Activated naive CD8-positive, alpha-beta T cell treated with anti-CD3 and anti-CD28 coated beads, Interleukin-2, amount 50 U/mL, for 24 hours (primary cell): Measurements from ENCODE around the gene SKOR1.

Experiments
- ATAC-seq: fragments of 150-1000 bp; cut with Tn5 transposase; one replicate; pipeline ENCODE4 v1.10.0; 2021
- DNase-seq: peaks from one replicate; pipeline ENCODE4 v3.0.0; 2021
- H3K27ac Mint-ChIP-seq: one replicate; pipeline ENCODE4 v1.8.0; 2021; ENCODE audit warnings: mild to moderate bottlenecking, mixed read lengths
- H3K27me3 Mint-ChIP-seq: one replicate; pipeline ENCODE4 v1.8.0; 2021; ENCODE audit warnings: mixed read lengths
- H3K36me3 Mint-ChIP-seq: one replicate; pipeline ENCODE4 v1.8.0; 2021; ENCODE audit warnings: low read depth, mixed read lengths
- H3K4me1 Mint-ChIP-seq: one replicate; pipeline ENCODE4 v1.8.0; 2021; ENCODE audit warnings: mixed read lengths
- H3K4me3 Mint-ChIP-seq: one replicate; pipeline ENCODE4 v1.8.0; 2021; ENCODE audit warnings: mild to moderate bottlenecking, moderate library complexity, mixed read lengths
- H3K9me3 Mint-ChIP-seq: one replicate; pipeline ENCODE4 v1.8.0; 2021; ENCODE audit warnings: mixed read lengths

SKOR1 gene

DNA sequence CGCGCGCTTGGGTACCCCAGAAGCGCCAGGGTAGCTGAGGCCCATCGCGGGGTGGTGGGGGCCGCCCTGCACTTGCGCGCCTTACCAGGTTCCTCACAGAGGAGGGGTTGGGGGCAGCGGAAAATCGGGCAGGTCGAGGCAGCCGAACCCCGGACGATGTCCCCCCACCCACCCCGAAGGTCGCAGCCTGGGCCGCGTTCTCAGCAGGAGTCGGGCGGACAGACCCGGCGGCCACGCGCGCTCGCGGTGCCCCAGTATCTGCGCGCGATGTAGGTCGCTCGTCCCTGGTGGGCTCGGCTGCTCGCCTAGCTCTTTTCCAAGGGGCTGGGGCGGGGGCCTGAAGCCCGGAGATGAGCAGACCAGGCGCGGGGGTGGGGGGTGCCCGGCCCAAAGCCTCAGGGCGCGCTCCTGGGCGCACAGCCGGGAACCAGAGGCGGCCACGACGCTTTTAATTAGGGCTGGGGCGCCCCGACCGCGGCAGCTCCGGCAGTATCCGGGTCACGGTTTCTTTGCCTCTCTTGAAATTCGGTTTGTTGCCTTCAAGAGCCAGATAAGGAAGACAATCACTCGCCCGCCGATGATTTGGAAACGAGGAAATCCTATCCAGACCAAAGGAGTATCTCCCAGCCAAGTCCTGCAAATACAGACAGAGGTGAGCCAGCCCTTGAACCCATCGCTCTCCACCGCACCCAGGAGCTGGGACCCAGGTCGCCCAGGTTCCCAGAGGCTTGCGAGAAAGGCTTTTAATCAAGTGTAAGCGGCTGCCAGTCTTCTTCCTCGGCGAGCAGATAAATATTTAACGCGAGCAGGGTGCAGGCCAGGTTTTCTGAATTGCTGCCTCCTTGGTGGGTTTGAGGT is 4.6 kb downstream of the SKOR1 start:
- no peak for DNase-seq
- H3K4me1 Mint-ChIP-seq, result peaks cover 42% of the 10 kb centered on the region

DNA sequence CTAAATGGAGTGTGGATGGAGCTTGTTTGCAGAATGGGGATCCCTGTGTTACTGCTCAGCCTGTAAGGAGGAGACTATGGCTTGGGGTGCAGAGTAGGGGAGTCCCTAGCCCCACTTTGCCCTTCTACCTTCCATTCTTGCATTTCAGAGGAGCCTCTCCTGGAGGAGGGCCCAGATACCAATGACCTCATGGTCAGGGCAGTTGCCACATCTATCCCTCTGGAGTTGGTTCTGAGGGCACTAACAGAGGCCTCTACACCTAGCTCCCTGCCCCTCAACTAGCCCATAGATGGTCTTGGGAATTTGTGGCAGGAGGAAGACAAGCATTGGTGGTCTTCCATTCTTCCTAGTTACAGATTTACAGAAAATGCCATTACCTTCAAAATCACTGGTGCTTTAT is 6.1 kb downstream of the SKOR1 start:
- ATAC-seq (no peak), DNase-seq (no peak)
- Mint-ChIP-seq H3K4me3 (no peak overlapping the region), H3K9me3 (no peaks in the 10 kb centered on the region), H3K4me1 (peaks cover 40% of the 10 kb centered on the region), H3K36me3 (no peaks in the 10 kb centered on the region), H3K27me3 (peaks cover 70% of the 10 kb centered on the region), H3K27ac (no peak overlapping the region)

More for the DNA sequence above, 4.6 kb downstream of the SKOR1 start:
- no peaks in the 10 kb centered on the region for H3K36me3 Mint-ChIP-seq
- ATAC-seq, result no peak
- H3K27me3 Mint-ChIP-seq, result peaks cover 69% of the 10 kb centered on the region
- no peak overlapping the region for H3K4me3 Mint-ChIP-seq
- H3K9me3 Mint-ChIP-seq, result no peaks in the 10 kb centered on the region
- H3K27ac Mint-ChIP-seq, result no peak overlapping the region

DNA sequence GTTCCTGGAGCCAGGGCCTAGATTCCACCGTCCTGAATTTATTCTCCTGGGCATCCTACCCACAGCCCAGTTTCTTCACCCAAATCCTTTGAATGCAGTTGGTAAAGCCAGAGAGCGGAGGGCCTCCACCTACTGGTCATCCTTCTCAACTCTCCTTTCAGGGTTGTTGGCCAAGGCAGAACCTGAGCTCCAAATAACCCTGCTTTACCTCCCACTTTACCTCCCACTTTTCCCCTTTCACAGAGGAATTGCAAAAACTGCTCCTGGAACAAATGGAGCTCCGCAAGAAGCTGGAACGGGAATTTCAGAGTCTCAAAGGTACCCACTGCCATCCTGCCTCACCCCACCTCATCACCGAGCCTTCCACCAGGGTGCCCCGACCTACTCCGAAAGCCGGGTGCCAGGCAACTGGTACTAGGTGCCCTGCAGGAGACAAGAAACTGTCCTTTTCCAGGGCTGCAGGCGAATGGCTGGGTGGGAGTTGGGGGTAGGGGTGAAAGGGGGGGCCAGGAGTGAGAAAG is 6.8 kb downstream of the SKOR1 start:
- H3K9me3 Mint-ChIP-seq, result no peaks in the 10 kb centered on the region
- H3K36me3 Mint-ChIP-seq, result no peaks in the 10 kb centered on the region
- ATAC-seq, result no peak
- H3K27ac Mint-ChIP-seq, result no peak overlapping the region
- no peak overlapping the region for H3K4me3 Mint-ChIP-seq
- H3K27me3 Mint-ChIP-seq, result peaks cover 70% of the 10 kb centered on the region
- H3K4me1 Mint-ChIP-seq, result peaks cover 41% of the 10 kb centered on the region
- no peak for DNase-seq

DNA sequence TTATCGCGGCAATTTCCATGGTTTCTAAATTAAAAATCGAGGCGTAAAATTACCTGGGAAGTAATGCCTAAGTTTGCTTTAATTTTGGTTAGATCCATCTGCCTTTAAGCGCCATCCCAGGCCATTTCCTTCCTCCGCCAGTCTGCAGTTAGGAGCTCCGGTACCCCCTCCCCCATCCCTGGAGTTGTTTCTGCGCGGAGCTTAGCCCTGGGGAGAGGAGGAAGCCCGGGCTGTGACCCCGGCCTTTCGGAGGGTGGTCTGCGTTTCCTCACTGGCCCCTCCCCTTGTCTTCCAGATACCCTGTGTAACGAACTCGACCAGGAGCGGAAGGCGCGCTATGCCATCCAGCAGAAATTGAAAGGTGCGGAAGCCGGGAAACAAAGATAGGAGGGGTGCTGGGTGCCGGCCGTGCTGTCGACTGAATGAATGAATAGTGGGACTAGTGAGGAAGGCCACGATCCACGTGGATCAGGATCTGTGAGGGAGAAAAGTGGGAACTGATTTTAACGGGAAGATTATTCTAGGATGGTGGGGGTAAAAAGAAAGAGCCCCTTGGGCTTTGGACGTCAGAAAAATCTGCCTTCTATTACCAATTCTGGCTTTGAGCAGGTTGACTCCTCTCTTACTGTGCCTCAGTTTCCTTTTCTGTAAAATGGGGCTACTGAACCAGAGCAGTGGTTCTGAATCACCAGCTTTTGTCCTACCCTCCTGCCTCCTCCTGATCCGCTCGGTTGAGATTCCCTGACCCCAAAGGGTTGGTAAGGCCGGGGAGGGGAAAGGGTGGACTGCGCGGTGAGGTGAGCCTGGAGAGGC is 7.8 kb downstream of the SKOR1 start:
- no peaks in the 10 kb centered on the region for H3K36me3 Mint-ChIP-seq
- H3K4me3 Mint-ChIP-seq, result peak overlapping the region; percentile 3
- H3K27me3 Mint-ChIP-seq, result peaks cover 72% of the 10 kb centered on the region
- peaks cover 41% of the 10 kb centered on the region for H3K4me1 Mint-ChIP-seq
- H3K27ac Mint-ChIP-seq, result no peak overlapping the region
- no peaks in the 10 kb centered on the region for H3K9me3 Mint-ChIP-seq
- ATAC-seq (no peak), DNase-seq (no peak)

DNA sequence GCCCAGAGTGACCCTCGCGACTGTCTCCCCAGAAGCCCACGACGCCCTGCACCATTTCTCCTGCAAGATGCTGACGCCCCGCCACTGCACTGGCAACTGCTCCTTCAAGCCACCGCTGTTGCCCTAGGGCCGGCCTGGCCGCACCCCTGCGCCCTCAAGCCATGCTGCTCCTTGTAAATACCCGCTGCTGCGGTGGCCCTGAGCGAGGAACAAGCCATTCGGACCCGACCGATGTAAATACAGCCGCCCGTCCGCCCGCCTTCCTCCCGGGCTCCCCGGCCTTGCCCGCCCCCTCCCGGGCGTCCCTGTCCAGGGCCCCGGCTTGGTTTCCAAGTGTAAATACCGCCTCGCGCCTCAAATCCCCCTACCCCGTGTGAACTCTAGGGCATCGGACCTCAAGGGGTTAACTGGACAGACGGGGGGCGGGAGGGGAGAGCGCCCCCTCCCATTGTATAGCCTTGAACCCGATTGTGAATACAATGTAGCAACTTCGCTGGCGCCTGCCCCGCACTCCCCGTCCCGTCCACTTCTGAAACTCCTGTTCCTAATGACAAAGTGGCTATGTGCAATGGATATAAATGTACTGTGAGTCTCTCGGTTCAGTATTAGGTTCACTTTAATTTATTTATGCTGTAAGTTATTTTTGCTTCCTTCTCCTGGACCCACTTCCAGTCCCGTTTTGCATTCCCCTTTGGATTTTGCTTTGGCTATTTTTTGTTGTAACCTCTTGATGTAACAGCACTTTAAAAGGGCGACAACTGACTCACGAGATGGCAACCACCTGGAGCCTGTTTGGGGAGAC is 8.6 kb downstream of the SKOR1 start:
- H3K27ac Mint-ChIP-seq, result no peak overlapping the region
- H3K9me3 Mint-ChIP-seq, result no peaks in the 10 kb centered on the region
- ATAC-seq (peak; percentile 29), DNase-seq (no peak)
- H3K4me3 Mint-ChIP-seq, result peak overlapping the region; percentile 43
- H3K27me3 Mint-ChIP-seq, result peaks cover 65% of the 10 kb centered on the region
- H3K4me1 Mint-ChIP-seq, result peaks cover 39% of the 10 kb centered on the region
- H3K36me3 Mint-ChIP-seq, result no peaks in the 10 kb centered on the region

DNA sequence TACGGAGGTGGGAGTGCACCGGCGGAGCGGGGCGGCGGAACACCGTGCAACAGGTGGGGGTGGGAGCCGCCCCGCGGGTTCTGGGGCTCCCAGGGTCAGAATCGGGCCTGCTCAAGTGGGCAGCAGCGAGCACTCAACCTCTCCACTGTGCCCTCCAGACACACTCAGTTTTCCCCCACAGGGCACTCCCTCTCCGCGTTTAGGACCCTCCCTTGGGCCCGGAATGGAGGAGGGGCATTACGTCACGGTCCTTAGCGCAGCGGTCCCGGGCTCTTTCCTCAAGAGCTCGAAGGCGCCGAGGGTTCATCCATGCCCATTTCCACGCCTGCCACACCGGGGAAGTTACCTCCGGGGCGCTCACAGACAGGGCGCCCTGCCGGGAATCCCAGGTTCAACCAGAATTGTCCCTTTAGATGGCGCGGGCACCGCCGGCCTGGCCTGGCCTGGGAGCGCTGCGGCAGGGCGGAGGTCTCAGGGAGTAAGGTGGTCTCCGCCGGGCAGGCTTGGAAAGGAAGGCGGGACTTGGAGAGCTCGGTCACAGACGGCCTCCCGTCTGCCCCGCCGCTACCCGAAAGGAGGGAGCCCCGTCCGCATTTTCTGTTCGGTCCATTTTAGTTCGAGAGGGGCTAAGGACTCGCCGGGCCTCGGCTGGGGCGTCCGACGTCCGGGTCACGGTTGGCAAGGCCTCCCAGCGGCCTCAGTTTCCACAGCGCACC is 9.4 kb downstream of the SKOR1 start:
- Mint-ChIP-seq H3K4me3 (peak overlapping the region; percentile 68), H3K9me3 (no peaks in the 10 kb centered on the region), H3K27me3 (peaks cover 60% of the 10 kb centered on the region), H3K4me1 (peaks cover 40% of the 10 kb centered on the region), H3K36me3 (no peaks in the 10 kb centered on the region), H3K27ac (no peak overlapping the region)
- no peak for DNase-seq
- no peak for ATAC-seq

DNA sequence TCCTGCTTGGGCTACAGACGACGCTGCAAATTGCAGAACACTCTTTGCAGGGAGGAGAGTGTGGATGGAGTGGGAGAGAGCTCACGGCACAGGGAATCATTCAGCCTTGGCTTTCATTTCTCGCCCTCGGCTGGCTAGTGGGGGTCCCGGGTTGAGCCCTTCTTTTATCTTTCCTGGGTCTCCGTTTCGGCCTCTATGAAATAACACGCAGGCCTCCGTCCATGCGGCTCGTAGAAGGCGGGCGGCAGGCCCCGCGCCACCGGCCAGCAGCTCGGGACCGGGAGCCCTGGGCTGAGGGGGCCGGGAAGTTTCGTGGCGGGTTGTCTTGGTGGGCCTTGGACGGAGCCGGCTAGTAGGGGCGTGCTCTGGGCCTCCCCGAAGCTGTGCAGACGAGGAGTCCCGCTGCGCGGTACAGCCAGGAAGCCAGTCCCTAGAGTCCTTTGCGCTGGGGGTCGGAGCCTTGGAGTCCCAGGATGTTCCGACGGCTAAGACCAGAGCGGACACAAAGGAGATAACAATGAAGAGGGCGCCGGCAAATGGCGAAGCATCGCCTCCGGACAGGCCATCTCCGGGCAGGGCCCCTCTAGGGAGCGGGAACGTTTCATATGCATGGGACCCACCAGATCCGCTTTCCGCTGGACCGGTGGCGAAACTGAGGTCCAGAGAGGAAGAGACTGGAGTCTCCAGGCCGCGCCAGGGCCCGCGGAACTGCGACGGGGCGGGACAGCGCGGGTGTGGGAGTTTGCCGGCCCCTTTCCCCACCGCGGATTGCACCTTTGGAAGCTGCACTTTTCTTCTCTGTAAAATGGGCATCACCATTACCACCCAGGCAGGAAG is 10.2 kb downstream of the SKOR1 start:
- Mint-ChIP-seq H3K4me1 (peaks cover 41% of the 10 kb centered on the region), H3K9me3 (no peaks in the 10 kb centered on the region), H3K4me3 (peak overlapping the region; percentile 68), H3K27me3 (peaks cover 58% of the 10 kb centered on the region), H3K36me3 (peaks cover 4% of the 10 kb centered on the region), H3K27ac (no peak overlapping the region)
- ATAC-seq, result no peak
- DNase-seq, result no peak

DNA sequence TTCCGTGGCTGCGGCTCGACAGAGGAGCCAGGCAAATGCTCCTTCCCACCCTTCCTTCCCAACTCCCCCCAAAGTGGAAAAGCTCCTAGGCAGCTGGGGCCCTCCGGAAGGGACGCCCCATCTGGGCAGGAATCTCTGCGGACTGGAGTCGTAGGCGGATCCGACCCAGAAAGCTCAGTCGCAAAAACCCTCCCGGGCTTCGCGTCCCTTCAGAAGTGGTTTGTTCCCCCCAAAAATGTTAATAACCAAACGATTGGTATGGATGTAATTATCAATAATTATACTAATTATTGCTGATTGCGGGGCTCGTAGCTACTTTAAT is 10.8 kb downstream of the SKOR1 start:
- Mint-ChIP-seq H3K27me3 (peaks cover 52% of the 10 kb centered on the region), H3K36me3 (peaks cover 4% of the 10 kb centered on the region)

DNA sequence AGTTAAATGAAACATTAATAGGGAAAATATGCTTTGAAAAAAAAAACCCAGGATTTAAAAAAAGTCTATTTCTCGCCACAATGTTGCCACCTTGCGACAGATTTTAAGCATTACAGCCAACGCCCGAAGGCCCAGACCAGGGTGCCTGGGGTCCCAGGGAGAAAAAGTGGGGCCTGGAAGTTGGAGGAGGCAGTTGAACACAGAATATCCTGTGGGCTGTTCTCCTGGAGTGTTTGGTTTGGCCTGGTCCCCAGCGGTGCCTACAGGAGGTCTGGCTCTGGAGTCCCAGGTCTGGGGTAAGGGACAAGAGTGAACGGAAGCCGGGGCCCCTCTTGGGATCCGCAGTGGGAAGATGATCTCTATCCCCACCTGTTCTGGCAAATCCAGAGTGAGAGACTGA is 11.2 kb downstream of the SKOR1 start:
- Mint-ChIP-seq H3K36me3 (peaks cover 4% of the 10 kb centered on the region), H3K4me1 (peaks cover 47% of the 10 kb centered on the region), H3K4me3 (peak overlapping the region; percentile 68), H3K27me3 (peaks cover 48% of the 10 kb centered on the region), H3K27ac (no peak overlapping the region), H3K9me3 (no peaks in the 10 kb centered on the region)
- DNase-seq (peak; percentile 57), ATAC-seq (no peak)

More for the DNA sequence above, 10.8 kb downstream of the SKOR1 start:
- Mint-ChIP-seq H3K27ac (no peak overlapping the region), H3K4me3 (peak overlapping the region; percentile 68), H3K4me1 (peaks cover 43% of the 10 kb centered on the region), H3K9me3 (no peaks in the 10 kb centered on the region)
- ATAC-seq (no peak), DNase-seq (no peak)

DNA sequence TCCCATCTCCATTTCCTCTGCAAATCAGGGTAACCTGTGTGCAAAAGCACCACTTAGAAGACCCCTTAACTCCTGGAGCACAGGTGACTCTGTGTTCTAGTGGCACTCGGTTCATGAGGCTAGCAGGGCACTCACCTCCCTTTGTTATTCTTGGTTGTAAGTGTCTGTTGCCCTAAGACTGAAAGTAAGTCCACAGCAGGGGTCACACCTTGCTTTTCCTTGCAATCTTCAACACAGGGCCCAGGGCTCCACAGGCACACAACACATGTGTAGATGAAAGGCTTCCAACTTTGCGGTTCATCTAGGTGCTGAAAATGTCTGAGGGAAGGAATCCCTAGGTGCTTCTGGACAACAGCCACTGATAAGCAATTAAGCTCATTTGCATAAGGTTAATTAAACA is 11.6 kb downstream of the SKOR1 start:
- Mint-ChIP-seq H3K4me3 (no peak overlapping the region), H3K4me1 (peaks cover 48% of the 10 kb centered on the region), H3K36me3 (peaks cover 4% of the 10 kb centered on the region), H3K27ac (no peak overlapping the region), H3K27me3 (peaks cover 45% of the 10 kb centered on the region), H3K9me3 (no peaks in the 10 kb centered on the region)
- DNase-seq, result no peak
- no peak for ATAC-seq

DNA sequence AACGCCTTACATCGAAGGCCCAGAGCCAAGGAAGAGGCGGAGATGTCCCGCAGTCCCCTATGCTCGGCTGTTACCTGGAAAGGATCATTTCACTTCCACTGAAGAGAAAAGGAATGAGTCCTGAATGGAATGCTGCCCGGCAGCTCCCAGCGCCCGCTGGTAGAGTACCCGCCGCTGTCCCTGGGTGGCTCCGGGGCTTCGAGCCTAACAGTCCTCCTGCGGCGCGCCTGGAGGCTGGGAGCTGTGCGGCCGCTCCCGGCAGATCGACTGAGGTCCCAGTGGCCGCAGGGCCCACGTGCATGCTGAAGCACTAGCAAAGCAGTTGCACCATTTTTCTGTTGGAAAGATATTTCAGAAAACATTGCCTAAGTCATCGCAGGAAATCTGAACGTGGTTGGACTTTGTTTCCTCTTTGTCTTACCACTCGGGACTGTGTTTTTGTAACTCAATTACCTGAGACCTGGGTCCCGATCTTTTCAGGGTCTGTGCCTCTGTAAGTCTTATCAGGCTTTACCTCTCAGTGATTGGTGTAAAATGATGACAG is 13.6 kb downstream of the SKOR1 start:
- H3K36me3 Mint-ChIP-seq, result peaks cover 4% of the 10 kb centered on the region
- H3K4me1 Mint-ChIP-seq, result peaks cover 39% of the 10 kb centered on the region
- H3K4me3 Mint-ChIP-seq, result peak overlapping the region; percentile 85
- no peak overlapping the region for H3K27ac Mint-ChIP-seq
- H3K27me3 Mint-ChIP-seq, result peaks cover 27% of the 10 kb centered on the region
- no peak for ATAC-seq
- no peaks in the 10 kb centered on the region for H3K9me3 Mint-ChIP-seq
- DNase-seq, result no peak

DNA sequence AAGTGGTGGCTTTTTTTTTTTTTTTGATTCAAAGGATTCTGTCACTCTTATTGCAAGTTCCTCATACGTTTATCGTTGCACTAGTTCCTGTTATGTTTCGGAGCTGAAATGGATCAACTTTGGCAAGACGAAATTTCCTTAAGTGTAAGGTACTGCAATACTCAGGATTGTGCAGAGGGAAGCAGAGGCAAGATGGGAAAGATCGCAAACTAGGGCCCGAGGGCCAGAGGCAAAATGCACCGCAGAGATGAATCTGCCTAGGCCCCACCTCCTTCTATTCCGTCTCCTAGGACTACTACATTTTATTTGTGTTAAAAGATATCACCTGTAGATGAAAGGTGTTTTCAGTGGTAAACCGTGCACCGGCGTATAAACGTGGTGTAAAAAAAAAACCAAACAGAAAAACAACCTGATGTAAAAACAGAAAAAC is 14.2 kb downstream of the SKOR1 start:
- Mint-ChIP-seq H3K27ac (peak overlapping the region; percentile 98), H3K4me3 (peak overlapping the region; percentile 85), H3K27me3 (peaks cover 23% of the 10 kb centered on the region), H3K9me3 (no peaks in the 10 kb centered on the region), H3K36me3 (peaks cover 4% of the 10 kb centered on the region), H3K4me1 (peaks cover 35% of the 10 kb centered on the region)
- ATAC-seq (peak; percentile 29), DNase-seq (no peak)
